Measurements from ENCODE around the gene PSEN1. TPM values are rescaled to one million over a fixed set of nuclear protein-coding genes. Genes with fewer than 3 reads are reported as not detected.
A peak's percentile ranks its signal among the peaks of the same experiment; 100 is the strongest.

Gene PSEN1
- 24.1 and 27.2 TPM in 2 replicates for total RNA-seq (2014; rRNA removed; shearing (Covaris generic))

GRCh38 chr14:73136387-73137225 lies at the start of gene PSEN1:
PSEN1 (plus strand) TSS chr14:73136507; CDS start chr14:73148020, 11,513 bp downstream.
- DNase-seq (ENCODE audit: low read depth): peak; percentile 96

- no peak for DNase-seq (ENCODE audit: low read depth)
Observed at GRCh38 chr14:73091044-73091443, 45.3 kb upstream of the PSEN1 start.

- no peak for DNase-seq (ENCODE audit: low read depth)
Observed at GRCh38 chr14:73097421-73097820, 38.9 kb upstream of the PSEN1 start.

GRCh38 chr14:73100334-73100733 lies 36.0 kb upstream of the PSEN1 start:
- no peak for DNase-seq (ENCODE audit: low read depth)

GRCh38 chr14:73102806-73103497 lies 33.4 kb upstream of the PSEN1 start:
- no peak for DNase-seq (ENCODE audit: low read depth)

- no peak for DNase-seq (ENCODE audit: low read depth)
Observed at GRCh38 chr14:73105050-73105449, 31.3 kb upstream of the PSEN1 start.

GRCh38 chr14:73105727-73106126 lies 30.6 kb upstream of the PSEN1 start:
- no peak for DNase-seq (ENCODE audit: low read depth)

- DNase-seq (ENCODE audit: low read depth): no peak
Observed at GRCh38 chr14:73116079-73116665, 20.1 kb upstream of the PSEN1 start.

GRCh38 chr14:73124180-73124894 lies 12.0 kb upstream of the PSEN1 start:
- no peak for DNase-seq (ENCODE audit: low read depth)

GRCh38 chr14:73125169-73125588 lies 11.1 kb upstream of the PSEN1 start:
- DNase-seq (ENCODE audit: low read depth): no peak

- DNase-seq (ENCODE audit: low read depth): no peak
Observed at GRCh38 chr14:73125746-73126145, 10.6 kb upstream of the PSEN1 start.

- no peak for DNase-seq (ENCODE audit: low read depth)
Observed at GRCh38 chr14:73133795-73134194, 2.5 kb upstream of the PSEN1 start.

GRCh38 chr14:73136085-73136386 lies 271 bp upstream of the PSEN1 start:
- DNase-seq (ENCODE audit: low read depth): no peak

DNA sequence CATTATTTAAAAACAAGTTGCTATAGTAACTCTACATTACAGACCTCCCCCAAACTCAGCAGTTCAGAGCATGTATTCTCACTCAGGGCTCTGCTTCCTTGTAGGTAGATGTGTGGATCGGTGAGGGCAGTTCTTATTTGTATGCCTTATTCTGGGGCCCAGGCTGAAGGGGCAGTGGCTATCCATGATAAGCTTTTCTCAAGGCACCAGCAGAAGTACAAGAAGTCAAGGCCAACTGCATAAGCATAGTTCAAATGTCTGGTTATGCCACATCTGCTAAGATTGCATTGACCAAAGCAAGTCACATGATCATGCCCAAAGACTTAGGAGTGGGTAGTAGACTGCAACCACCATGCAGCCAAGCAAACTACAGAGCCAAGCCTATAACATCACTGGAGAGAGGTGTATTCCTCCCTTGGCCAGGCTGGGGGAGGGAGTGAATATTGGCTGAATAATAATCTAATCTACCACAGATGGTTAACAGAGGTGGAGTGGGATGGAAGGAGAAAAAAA lies 4.6 kb downstream of the PSEN1 start:
- no peak for DNase-seq (ENCODE audit: low read depth)

GRCh38 chr14:73142216-73142615 lies 5.9 kb downstream of the PSEN1 start:
- no peak for DNase-seq (ENCODE audit: low read depth)

DNA sequence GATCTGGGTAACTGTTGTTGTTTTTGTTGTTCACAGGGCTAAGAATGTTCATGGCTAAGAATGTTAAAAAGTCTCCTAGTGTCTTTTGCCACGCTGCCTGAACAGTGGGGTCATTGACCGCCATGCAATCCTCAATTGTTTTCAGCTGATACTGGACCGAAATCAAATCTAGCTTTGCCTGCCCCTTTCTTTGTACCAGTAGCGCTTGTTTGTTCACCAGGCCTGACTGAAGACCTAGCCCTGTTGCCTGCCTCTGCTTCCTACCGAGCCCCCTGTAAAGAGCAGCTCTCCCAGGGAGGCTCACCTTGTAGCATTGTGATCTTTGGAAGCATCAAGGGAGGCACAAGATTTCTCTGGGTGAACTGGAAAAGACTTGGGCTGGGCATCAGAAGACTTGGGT lies 6.7 kb downstream of the PSEN1 start:
- no peak for DNase-seq (ENCODE audit: low read depth)

GRCh38 chr14:73143617-73144016 lies 7.3 kb downstream of the PSEN1 start:
- DNase-seq (ENCODE audit: low read depth): no peak

DNA sequence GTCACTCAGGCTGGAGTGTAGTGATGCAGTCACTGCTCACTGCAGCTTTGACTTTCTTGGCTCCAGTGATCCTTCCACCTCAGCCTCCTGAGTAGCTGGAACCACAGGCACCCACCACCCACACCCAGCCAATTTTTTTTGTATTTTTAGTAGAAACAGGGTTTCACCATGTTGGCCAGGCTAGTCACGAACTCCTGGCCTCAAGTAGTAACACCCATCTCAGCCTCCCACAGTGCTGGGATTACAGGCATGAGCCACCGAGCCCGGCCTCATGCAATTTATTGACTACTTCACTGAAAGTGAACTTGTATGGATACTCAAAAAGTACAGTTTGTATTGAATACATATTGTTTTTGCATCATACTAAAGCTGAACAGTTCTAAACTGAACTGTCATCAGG lies 9.1 kb downstream of the PSEN1 start:
- DNase-seq (ENCODE audit: low read depth): no peak

GRCh38 chr14:73146111-73146510 lies 9.8 kb downstream of the PSEN1 start:
- no peak for DNase-seq (ENCODE audit: low read depth)

DNA sequence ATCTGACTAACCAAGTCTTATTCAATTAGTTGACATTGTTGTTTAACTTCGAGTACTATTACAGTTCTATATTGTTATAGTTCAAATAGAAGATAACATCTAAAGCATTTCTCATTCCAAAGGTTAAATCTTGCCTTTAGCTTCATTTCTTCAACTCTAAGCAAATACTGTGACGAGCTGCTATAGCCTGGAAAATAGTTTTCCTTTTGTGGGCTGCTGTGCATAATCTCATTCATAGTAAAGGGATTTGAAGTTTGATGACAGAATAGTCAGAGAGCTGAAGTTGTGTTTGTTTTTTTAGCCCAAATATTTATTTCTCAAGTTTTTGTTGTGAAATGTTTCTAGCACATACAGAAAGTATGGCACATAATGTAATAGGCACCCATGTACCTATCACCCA lies 13.4 kb downstream of the PSEN1 start:
- DNase-seq (ENCODE audit: low read depth): no peak

DNA sequence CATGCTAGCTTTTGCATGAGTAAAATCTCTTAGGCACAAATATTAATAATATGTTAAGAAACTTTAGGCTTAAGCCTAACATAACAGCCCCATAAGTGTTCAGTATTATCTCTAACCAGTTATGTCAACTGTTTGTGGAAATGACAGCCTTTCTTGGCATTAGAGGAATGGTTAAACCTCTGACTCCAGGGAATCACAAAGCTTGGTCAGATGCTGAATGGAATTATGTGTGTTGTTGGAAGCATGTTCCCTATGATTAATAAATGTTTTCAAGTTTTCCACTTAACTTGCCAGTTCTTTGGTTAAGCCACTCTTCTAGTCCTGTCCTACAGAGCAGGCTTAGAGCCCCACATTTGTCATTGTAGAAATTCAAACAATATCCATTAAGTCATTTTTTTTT lies 17.0 kb downstream of the PSEN1 start:
- no peak for DNase-seq (ENCODE audit: low read depth)

- no peak for DNase-seq (ENCODE audit: low read depth)
Observed at GRCh38 chr14:73162251-73162650, 25.9 kb downstream of the PSEN1 start.

Measured in Daoy (cell line).